PC-3 (cell line): Measurements from ENCODE around the gene SULT4A1. TPM values are rescaled to one million over a fixed set of nuclear protein-coding genes. Genes with fewer than 3 reads are reported as not detected.

ENCODE experiments used
- ATAC-seq: fragments of 200-7000 bp; cut with Tn5 transposase; 2 replicates; pipeline ENCODE4 v1.9.1; 2020; ENCODE audit warnings: mild to moderate bottlenecking, moderate library complexity
- BruUV-seq: library from RNA; stranded (reverse); fragments of 400-500 nt; replicated peaks from 2 replicates; lab custom pipeline; 2021; lab: Mats Ljungman, UMichigan
- CTCF ChIA-PET: fragments of 300-600 bp; sonication (Branson Sonifier 250); formaldehyde crosslinking; loops from one replicate; lab custom pipeline; 2022; ENCODE audit warnings: antibody characterized with exemption; lab: Charles Lee
- POLR2A ChIA-PET: fragments of 300-600 bp; sonication (Branson Sonifier 250); formaldehyde crosslinking; loops from one replicate; lab custom pipeline; 2022; ENCODE audit warnings: antibody characterized with exemption; ENCODE audit not compliant: unreplicated experiment; lab: Charles Lee
- DNase-seq: peaks from one replicate; pipeline ENCODE4 v3.0.0-alpha.2; 2015
- H2AFZ ChIP-seq: fragments of 300-600 bp; sonication (generic); 2 replicates; pipeline ENCODE4 v1.6.0; 2016; ENCODE audit warnings: antibody characterized with exemption, low read length
- H3F3A ChIP-seq: fragments of 300-600 bp; sonication (generic); one replicate; pipeline ENCODE4 v1.6.0; 2017; ENCODE audit warnings: antibody characterized with exemption, low read length, control low read depth, mild to moderate bottlenecking; ENCODE audit not compliant: unreplicated experiment
- H3K27ac ChIP-seq: fragments of 300-600 bp; sonication (generic); 2 replicates; pipeline ENCODE4 v1.5.1; 2016; ENCODE audit warnings: mild to moderate bottlenecking, low read length
- H3K27me3 ChIP-seq: fragments of 300-600 bp; sonication (generic); 2 replicates; pipeline ENCODE4 v1.6.1; 2016; ENCODE audit warnings: low read length, mixed read lengths
- H3K36me3 ChIP-seq: fragments of 300-600 bp; sonication (generic); 2 replicates; pipeline ENCODE4 v1.6.1; 2016; ENCODE audit warnings: low read depth, mixed run types, low read length, mixed read lengths
- H3K4me1 ChIP-seq: fragments of 300-600 bp; sonication (generic); 2 replicates; pipeline ENCODE4 v1.5.1; 2016; ENCODE audit warnings: low read length; ENCODE audit not compliant: insufficient read depth
- H3K4me2 ChIP-seq: fragments of 300-600 bp; sonication (generic); 2 replicates; pipeline ENCODE4 v1.6.0; 2016; ENCODE audit warnings: low read length
- H3K4me3 ChIP-seq: fragments of 300-600 bp; sonication (generic); 2 replicates; pipeline ENCODE4 v1.5.1; 2016; ENCODE audit warnings: mild to moderate bottlenecking, low read length, mixed read lengths
- H3K79me2 ChIP-seq: fragments of 300-600 bp; sonication (generic); 2 replicates; pipeline ENCODE4 v1.6.1; 2017; ENCODE audit warnings: low read length, mixed read lengths
- H3K9ac ChIP-seq: fragments of 300-600 bp; sonication (generic); 2 replicates; pipeline ENCODE4 v1.6.0; 2016; ENCODE audit warnings: mild to moderate bottlenecking, low read length
- H3K9me2 ChIP-seq: fragments of 300-600 bp; sonication (generic); replicated peaks from 2 replicates; pipeline ENCODE4 v1.6.1; 2016; ENCODE audit warnings: mixed run types, low read length, mixed read lengths
- H3K9me3 ChIP-seq: fragments of 300-600 bp; sonication (generic); 2 replicates; pipeline ENCODE4 v1.6.1; 2016; ENCODE audit warnings: low read length, mixed read lengths
- H4K20me1 ChIP-seq: fragments of 300-600 bp; sonication (generic); 2 replicates; pipeline ENCODE4 v1.6.1; 2016; ENCODE audit warnings: low read length, mixed read lengths
- CTCF ChIP-seq: fragments of 300-600 bp; sonication (generic); conservative IDR thresholded peaks from 2 replicates; pipeline ENCODE4 v1.5.1; 2017; ENCODE audit warnings: antibody characterized with exemption, low read depth, mild to moderate bottlenecking, low read length
- EZH2 ChIP-seq: fragments of 300-600 bp; sonication (generic); IDR thresholded peaks from one replicate; pipeline ENCODE4 v1.6.1; 2017; ENCODE audit warnings: antibody characterized with exemption, mild to moderate bottlenecking, low read length; ENCODE audit not compliant: unreplicated experiment
- EZH2phosphoT487 ChIP-seq: fragments of 300-600 bp; sonication (generic); IDR thresholded peaks from 2 replicates; pipeline ENCODE4 v1.6.1; 2018; ENCODE audit warnings: mild to moderate bottlenecking, antibody characterized with exemption, low read length, borderline replicate concordance
- intact Hi-C: fragments of 100-400 bp; cut with micrococcal nuclease; formaldehyde crosslinking; loops from 2 replicates; pipeline ENCODE4 v1.9.0; 2023
- total RNA-seq: library from RNA; depleted of rRNA; stranded (reverse); fragments of >200 nt; gene quantifications from 2 replicates; pipeline ENCODE4 v1.2.3, GENCODE V29; 2014

The SULT4A1 gene
- total RNA-seq, 1 experiment from 2014 or later, result not detected

DNA sequence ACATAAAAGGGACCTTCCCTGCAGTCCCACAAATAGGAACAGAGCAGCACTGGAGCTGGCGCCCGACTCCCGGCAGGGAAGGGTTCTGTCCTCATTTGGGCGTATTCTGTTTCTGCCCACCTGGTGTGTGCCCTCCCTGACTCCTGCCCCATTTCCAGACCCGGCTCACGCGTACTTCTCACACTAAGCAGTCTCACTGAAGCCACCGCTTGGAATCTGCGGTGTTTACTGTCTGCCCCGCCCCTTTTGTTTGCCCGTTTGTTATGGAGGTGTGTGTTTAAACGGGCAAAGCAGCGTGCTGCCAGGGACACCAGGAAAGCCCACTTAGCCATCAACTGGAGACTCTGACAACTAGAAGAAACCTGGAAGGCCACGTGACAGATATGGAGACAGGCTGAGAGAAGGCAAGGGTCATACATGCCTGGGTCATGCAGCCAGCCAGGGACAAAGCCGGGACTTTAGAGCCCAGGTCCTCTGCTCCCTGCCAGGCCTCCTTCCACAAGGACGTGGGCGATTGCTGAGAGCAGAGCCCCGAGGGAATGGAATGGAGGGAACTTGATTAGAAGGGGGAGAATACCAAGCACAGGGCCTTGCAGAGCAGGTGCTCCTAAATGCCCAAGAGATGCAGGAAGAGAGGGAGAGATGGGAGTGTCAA is 41.5 kb downstream of the SULT4A1 start:
- ChIA-PET POLR2A (no interaction called here), CTCF (no interaction called here)
- no peak overlapping the region for H3K4me2 ChIP-seq
- no peaks in the 10 kb centered on the region for H3K79me2 ChIP-seq
- H4K20me1 ChIP-seq, result no peaks in the 10 kb centered on the region
- no peak overlapping the region for H3K27ac ChIP-seq
- no peaks in the 10 kb centered on the region for H3K27me3 ChIP-seq
- no peaks in the 10 kb centered on the region for H3K9me2 ChIP-seq
- no peak for ATAC-seq
- intact Hi-C loops, result no loop called here
- H2AFZ ChIP-seq, result no peak overlapping the region
- no peak for DNase-seq
- no peaks in the 10 kb centered on the region for H3K36me3 ChIP-seq
- peaks cover 4% of the 10 kb centered on the region; the same call in 1 of the 2 replicates for H3K4me1 ChIP-seq
- no TSS peak for BruUV-seq
- H3K9ac ChIP-seq, result no peak overlapping the region
- H3K4me3 ChIP-seq, result no peak overlapping the region
- H3F3A ChIP-seq, result no peaks in the 10 kb centered on the region
- H3K9me3 ChIP-seq, result no peaks in the 10 kb centered on the region
- TF ChIP-seq EZH2 (no peak), EZH2phosphoT487 (no peak), CTCF (no peak)

GRCh38 chr22:43819931-43820640 is 42.2 kb downstream of the SULT4A1 start:
- DNase-seq, result no peak

More at GRCh38 chr22:43819931-43820640, 42.2 kb downstream of the SULT4A1 start:
- intact Hi-C loops, result no loop called here
- no peak overlapping the region for H3K4me2 ChIP-seq
- no peaks in the 10 kb centered on the region for H3K79me2 ChIP-seq
- no peaks in the 10 kb centered on the region for H3F3A ChIP-seq
- H3K4me1 ChIP-seq, result peaks cover 4% of the 10 kb centered on the region; the same call in 1 of the 2 replicates
- H3K27me3 ChIP-seq, result no peaks in the 10 kb centered on the region
- no peaks in the 10 kb centered on the region for H3K36me3 ChIP-seq
- no peak overlapping the region for H2AFZ ChIP-seq
- no peaks in the 10 kb centered on the region for H4K20me1 ChIP-seq
- no peak overlapping the region for H3K27ac ChIP-seq
- CTCF ChIA-PET, result no interaction called here
- no peak for ATAC-seq
- BruUV-seq, result no TSS peak
- no peaks in the 10 kb centered on the region for H3K9me3 ChIP-seq
- H3K4me3 ChIP-seq, result no peak overlapping the region
- TF ChIP-seq EZH2phosphoT487 (no peak), CTCF (no peak), EZH2 (no peak)
- H3K9me2 ChIP-seq, result no peaks in the 10 kb centered on the region
- POLR2A ChIA-PET, result no interaction called here
- no peak overlapping the region for H3K9ac ChIP-seq
